ENCODE results near the gene SLU7.

DNA sequence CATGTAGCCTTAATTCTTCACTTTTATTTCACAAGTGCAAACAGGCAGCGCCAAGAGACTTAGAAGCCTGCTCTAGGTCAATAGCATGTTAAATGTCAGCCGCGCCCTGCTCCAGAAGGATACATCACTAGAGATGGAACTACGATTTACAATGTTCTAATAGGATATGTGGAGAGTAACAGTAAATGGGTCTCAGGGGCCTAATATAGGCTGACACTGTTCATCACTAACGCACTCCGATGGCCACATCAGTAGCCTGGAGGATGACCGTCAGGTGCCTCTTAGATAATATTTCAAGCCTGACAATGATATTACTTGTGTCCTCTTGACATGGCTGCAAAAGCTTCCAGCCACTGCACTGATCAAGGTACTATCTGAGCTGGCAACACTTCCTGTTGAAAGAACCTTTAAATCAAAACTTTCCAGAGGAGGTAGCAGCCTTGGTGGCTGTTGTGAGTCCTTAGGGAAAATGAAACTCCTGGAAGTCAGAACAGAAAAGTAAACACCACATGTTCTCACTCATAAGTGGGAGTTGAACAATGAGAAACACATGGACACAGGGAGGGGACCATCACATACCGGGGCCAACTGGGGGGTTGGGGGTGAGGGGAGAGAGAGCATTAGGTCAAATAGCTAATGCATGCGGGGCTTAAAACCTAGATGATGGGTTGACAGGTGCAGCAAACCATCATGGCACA is 37.7 kb upstream of the SLU7 start:
- TF ChIP-seq, protein P1, sequence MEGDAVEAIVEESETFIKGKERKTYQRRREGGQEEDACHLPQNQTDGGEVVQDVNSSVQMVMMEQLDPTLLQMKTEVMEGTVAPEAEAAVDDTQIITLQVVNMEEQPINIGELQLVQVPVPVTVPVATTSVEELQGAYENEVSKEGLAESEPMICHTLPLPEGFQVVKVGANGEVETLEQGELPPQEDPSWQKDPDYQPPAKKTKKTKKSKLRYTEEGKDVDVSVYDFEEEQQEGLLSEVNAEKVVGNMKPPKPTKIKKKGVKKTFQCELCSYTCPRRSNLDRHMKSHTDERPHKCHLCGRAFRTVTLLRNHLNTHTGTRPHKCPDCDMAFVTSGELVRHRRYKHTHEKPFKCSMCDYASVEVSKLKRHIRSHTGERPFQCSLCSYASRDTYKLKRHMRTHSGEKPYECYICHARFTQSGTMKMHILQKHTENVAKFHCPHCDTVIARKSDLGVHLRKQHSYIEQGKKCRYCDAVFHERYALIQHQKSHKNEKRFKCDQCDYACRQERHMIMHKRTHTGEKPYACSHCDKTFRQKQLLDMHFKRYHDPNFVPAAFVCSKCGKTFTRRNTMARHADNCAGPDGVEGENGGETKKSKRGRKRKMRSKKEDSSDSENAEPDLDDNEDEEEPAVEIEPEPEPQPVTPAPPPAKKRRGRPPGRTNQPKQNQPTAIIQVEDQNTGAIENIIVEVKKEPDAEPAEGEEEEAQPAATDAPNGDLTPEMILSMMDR (IDR thresholded peaks at IDR 0.05; ENCODE audit: insufficient read depth, low read length): no peak
- no peak for TF ChIP-seq POLR2AphosphoS5 (IDR thresholded peaks at IDR 0.05; ENCODE audit: low read depth)
